Body of pancreas (tissue), 4 donors: Measurements from ENCODE around the gene PUM2. TPM values are rescaled to one million over a fixed set of nuclear protein-coding genes. Genes with fewer than 3 reads are reported as not detected.
A peak's percentile ranks its signal among the peaks of the same experiment; 100 is the strongest.

Source experiments
- ATAC-seq: fragments of 150-250 bp; one replicate; pipeline ENCODE4 v1.9.1; 2016
- DNase-seq, 4 donors: peaks; one replicate each; pipeline ENCODE4 v3.0.0-alpha.2; 2019
- H3K27ac ChIP-seq, 4 donors: fragments of 200-600 bp; sonication (generic); 1 replicate in 3 of 4; 2 replicates in 1 of 4; pipeline versions ENCODE4 v1.5.1 to v1.6.1; 2016 to 2019; ENCODE audit warnings: mild to moderate bottlenecking in 1 of 4, mixed read lengths in 1 of 4, moderate library complexity in 1 of 4
- H3K27me3 ChIP-seq, 2 donors: fragments of 200-600 bp; sonication (generic); one replicate each; pipeline ENCODE4 v1.6.0; 2016; ENCODE audit warnings: mild to moderate bottlenecking in 1 of 2
- H3K36me3 ChIP-seq, 2 donors: fragments of 200-600 bp; sonication (generic); replicated peaks in 1 of 2; 2 replicates each; pipeline ENCODE4 v1.5.1; 2016; ENCODE audit warnings: low read depth in 2 of 2; ENCODE audit not compliant: insufficient read depth in 1 of 2
- H3K4me1 ChIP-seq: fragments of 200-600 bp; sonication (generic); one replicate; pipeline ENCODE4 v1.6.0; 2016
- H3K4me3 ChIP-seq, 2 donors: fragments of 200-600 bp; sonication (generic); 1 replicate in 1 of 2; 2 replicates in 1 of 2; pipeline ENCODE4 v1.5.1; 2016 to 2019
- H3K9me3 ChIP-seq, 3 donors: fragments of 200-600 bp; sonication (generic); 1 replicate in 2 of 3; 2 replicates in 1 of 3; pipeline ENCODE4 v1.5.1; 2016
- POLR2A ChIP-seq, 3 donors: fragments of 450-650 bp; IDR thresholded peaks; one replicate each; pipeline ENCODE4 v1.6.1; 2016; ENCODE audit warnings: antibody characterized with exemption in 3 of 3, mild to moderate bottlenecking in 2 of 3
- WGBS, 2 donors: methylation state at CpG; one replicate each; pipeline ENCODE4 v1.1.5; 2017; 5-methylcytosine and 5-hydroxymethylcytosine counted together
- intact Hi-C: fragments of 100-400 bp; cut with DNase I; formaldehyde crosslinking; loops from one replicate; pipeline ENCODE4 v1.15.1; 2023
- total RNA-seq, 2 donors: library from RNA; depleted of rRNA; stranded (reverse); fragments of >200 nt; gene quantifications; one replicate each; pipeline ENCODE4 v1.1.0, GENCODE V29; 2016
- TF ChIP-seq, protein P1 (sequence below), 7 experiments: fragments of 450-650 bp in 4 of 7; fragments of 200-600 bp in 3 of 7; sonication (generic) in 3 of 7; IDR thresholded peaks; one replicate each; pipeline ENCODE4 v1.5.1; 2016 to 2019; ENCODE audit warnings: antibody characterized with exemption in 7 of 7

The PUM2 gene, protein sequence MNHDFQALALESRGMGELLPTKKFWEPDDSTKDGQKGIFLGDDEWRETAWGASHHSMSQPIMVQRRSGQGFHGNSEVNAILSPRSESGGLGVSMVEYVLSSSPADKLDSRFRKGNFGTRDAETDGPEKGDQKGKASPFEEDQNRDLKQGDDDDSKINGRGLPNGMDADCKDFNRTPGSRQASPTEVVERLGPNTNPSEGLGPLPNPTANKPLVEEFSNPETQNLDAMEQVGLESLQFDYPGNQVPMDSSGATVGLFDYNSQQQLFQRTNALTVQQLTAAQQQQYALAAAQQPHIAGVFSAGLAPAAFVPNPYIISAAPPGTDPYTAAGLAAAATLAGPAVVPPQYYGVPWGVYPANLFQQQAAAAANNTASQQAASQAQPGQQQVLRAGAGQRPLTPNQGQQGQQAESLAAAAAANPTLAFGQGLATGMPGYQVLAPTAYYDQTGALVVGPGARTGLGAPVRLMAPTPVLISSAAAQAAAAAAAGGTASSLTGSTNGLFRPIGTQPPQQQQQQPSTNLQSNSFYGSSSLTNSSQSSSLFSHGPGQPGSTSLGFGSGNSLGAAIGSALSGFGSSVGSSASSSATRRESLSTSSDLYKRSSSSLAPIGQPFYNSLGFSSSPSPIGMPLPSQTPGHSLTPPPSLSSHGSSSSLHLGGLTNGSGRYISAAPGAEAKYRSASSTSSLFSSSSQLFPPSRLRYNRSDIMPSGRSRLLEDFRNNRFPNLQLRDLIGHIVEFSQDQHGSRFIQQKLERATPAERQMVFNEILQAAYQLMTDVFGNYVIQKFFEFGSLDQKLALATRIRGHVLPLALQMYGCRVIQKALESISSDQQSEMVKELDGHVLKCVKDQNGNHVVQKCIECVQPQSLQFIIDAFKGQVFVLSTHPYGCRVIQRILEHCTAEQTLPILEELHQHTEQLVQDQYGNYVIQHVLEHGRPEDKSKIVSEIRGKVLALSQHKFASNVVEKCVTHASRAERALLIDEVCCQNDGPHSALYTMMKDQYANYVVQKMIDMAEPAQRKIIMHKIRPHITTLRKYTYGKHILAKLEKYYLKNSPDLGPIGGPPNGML
- 10 to 100 TPM; 25.7 to 43.3 TPM for total RNA-seq

DNA sequence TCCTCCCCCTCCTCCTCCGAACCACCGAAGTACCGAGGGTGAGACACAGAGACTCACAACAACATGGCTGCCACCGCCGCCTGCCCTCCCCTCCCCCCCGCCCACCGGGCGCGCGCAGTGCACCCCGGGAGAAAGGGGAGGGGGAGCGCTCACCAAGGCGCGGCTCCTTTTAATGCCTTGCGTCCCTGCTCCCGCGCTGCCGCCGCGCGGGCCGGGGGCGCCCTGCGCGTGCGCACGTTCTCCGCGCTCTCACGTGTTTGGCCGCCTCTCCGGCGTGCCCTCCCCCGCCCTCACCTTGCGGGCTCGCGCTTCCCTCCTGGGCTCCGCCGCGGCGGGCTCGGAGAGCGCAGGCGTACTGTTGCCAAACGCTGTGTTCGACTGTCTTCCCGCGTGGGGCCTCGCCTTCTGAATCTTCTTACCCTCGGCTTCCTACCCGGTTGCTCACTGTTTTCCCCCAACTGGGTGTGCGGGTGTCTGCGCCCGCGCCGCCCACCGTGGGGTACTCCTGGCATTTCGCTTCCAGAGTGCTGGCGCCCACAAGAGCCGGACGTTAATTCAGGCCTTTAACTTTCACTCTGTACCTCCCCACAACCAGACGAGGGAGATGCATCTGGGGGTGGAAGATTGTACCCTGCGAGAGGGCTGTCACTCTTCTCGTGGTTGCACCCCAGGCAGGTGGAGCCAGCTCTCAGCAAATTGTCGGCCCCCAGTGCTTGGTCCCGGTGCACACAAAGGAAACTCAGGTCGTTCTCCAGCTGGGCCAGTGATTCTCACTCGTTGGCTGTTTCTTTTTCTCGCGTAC lies at the start of gene PUM2:
TSS of gene PUM2 (minus strand) at position 92 of the 802 bp plus-strand sequence. CDS start 23,484 bp downstream, outside the sequence.
- Histone ChIP-seq H3K4me3 (peak within 1 kb of the TSS; percentile 73 to 93), H3K27ac (peak within 1 kb of the TSS; percentile 92 to 99 (median 98)), H3K4me1 (peaks cover 40% of the 10 kb centered on the region), H3K9me3 (no peaks in the 10 kb centered on the region), H3K27me3 (no peaks in the 10 kb centered on the region), H3K36me3 (no peaks in the 10 kb centered on the region)
- WGBS, 2 donors, result 0 to 2% methylated on average over 23 to 58 of the region's 70 CpGs
- intact Hi-C loops, result no loop called here
- TF ChIP-seq, protein P1, sequence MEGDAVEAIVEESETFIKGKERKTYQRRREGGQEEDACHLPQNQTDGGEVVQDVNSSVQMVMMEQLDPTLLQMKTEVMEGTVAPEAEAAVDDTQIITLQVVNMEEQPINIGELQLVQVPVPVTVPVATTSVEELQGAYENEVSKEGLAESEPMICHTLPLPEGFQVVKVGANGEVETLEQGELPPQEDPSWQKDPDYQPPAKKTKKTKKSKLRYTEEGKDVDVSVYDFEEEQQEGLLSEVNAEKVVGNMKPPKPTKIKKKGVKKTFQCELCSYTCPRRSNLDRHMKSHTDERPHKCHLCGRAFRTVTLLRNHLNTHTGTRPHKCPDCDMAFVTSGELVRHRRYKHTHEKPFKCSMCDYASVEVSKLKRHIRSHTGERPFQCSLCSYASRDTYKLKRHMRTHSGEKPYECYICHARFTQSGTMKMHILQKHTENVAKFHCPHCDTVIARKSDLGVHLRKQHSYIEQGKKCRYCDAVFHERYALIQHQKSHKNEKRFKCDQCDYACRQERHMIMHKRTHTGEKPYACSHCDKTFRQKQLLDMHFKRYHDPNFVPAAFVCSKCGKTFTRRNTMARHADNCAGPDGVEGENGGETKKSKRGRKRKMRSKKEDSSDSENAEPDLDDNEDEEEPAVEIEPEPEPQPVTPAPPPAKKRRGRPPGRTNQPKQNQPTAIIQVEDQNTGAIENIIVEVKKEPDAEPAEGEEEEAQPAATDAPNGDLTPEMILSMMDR (IDR thresholded peaks at IDR 0.05), result peak in 4 of 7 experiments; percentile 5 to 37 (median 18)
- TF ChIP-seq POLR2A (IDR thresholded peaks at IDR 0.05), result peak; percentile 91 to 97 (median 96)
- peak; percentile 95 to 97 (median 96) for DNase-seq
- ATAC-seq, result peak; percentile 96

DNA sequence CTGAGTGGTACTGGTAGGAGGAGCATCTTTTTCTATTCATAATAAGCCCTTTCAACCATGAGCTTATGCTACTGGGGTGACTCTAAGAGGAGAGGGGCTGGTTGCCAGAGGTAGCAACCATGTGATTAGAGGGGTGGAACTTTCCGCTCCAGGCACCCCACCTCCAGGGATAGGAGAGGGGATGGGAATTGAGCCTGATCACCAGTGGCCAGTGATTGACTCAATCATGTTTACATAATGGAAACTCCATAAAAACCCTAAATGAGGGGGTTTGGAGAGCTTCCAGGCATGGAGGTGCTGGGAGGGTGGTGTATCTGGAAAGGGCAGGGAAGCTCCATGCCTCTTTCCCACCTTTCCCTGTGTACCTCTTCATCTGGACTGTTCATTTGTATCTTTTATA lies 49.7 kb upstream of the PUM2 start:
- Histone ChIP-seq H3K4me3 (no peak overlapping the region), H3K36me3 (no peaks in the 10 kb centered on the region), H3K4me1 (no peaks in the 10 kb centered on the region), H3K27ac (no peak overlapping the region), H3K27me3 (no peaks in the 10 kb centered on the region), H3K9me3 (no peaks in the 10 kb centered on the region)
- no peak for TF ChIP-seq POLR2A (IDR thresholded peaks at IDR 0.05)
- TF ChIP-seq, protein P1 (IDR thresholded peaks at IDR 0.05), result no peak
- intact Hi-C loops, result no loop called here
- WGBS, 2 donors, result 73% methylated on average over 1 of the region's 1 CpG; no CpG with 5 or more reads in 1 of the 2 donors
- ATAC-seq (no peak), DNase-seq (no peak)

DNA sequence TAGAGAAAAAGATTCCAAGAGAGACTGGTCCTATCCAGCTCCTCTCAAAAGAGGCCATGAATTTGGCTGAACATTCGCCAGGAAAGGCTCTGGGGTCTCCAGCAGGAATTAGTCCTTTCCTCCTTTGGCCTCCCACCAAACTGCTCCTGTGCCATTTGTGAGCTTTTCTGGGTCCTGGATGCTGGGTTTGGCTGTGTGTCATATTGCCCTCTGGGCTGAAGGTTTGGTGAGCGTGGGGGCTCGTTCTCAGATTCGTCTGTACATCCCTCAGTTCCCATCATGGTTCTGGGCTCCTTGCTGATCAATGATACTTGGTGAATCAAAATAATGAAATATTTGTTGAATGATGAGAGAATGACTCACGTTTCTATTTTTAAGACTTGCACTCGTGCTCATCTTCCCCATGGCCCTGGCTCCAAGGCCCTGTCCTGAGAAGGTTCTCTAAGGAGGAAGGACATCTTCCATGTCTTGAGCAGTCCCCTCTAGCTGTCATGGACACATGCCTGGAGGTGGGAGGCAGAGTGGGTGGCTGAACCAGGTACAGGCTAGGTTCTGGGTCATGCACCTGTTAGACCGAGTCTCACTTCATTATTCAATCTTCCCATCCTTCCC lies 48.4 kb upstream of the PUM2 start:
- 49 to 61% methylated on average over 6 to 7 of the region's 7 CpGs for WGBS, 2 donors
- intact Hi-C loops, result loop anchor here (5.0 kb wide), 1 partner anchor 243 kb away; no protein-coding TSS in a partner anchor
- Histone ChIP-seq H3K4me3 (no peak overlapping the region), H3K9me3 (no peaks in the 10 kb centered on the region), H3K36me3 (no peaks in the 10 kb centered on the region), H3K27me3 (no peaks in the 10 kb centered on the region), H3K4me1 (no peaks in the 10 kb centered on the region), H3K27ac (no peak overlapping the region)
- TF ChIP-seq, protein P1 (IDR thresholded peaks at IDR 0.05), result no peak
- no peak for TF ChIP-seq POLR2A (IDR thresholded peaks at IDR 0.05)
- ATAC-seq, result no peak
- no peak for DNase-seq
